ENCODE measurements around the gene TMEM200A.

GRCh38 chr6:130372786-130373185 is 7.0 kb downstream of the TMEM200A start:
- TF ChIP-seq CTCF (conservative IDR thresholded peaks at IDR 0.05; ENCODE audit: low read depth, low read length) (no peak), EZH2 (IDR thresholded peaks at IDR 0.05; ENCODE audit: low read length, unreplicated experiment) (no peak)
